Endothelial cell of umbilical vein (primary cell): ENCODE results near the gene CD2BP2. TPM values are rescaled to one million over a fixed set of nuclear protein-coding genes. Genes with fewer than 3 reads are reported as not detected.

Experiments
- BruUV-seq: library from RNA; stranded (reverse); fragments of 400-500 nt; replicated peaks from 2 replicates; lab custom pipeline; 2021; lab: Mats Ljungman, UMichigan
- CTCF ChIA-PET: fragments of 300-600, 350-600 bp; sonication (Branson Sonifier 250); formaldehyde crosslinking; loops from one replicate; lab custom pipeline; 2021; ENCODE audit warnings: antibody characterized with exemption, inconsistent platforms; lab: Charles Lee
- POLR2A ChIA-PET: fragments of 300-600, 350-600 bp; sonication (Branson Sonifier 250); formaldehyde crosslinking; loops from one replicate; lab custom pipeline; 2021; ENCODE audit warnings: antibody characterized with exemption, inconsistent platforms; lab: Charles Lee
- DNase-seq: peaks from one replicate; pipeline ENCODE4 v3.0.0-alpha.2; 2011; ENCODE audit warnings: low read depth, low spot score
- FAIRE-seq: peaks from 2 replicates; lab custom pipeline; 2011; peaks lifted over from hg19 to GRCh38; lab: Jason Lieb, UNC
- H2AFZ ChIP-seq: 2 replicates; pipeline ENCODE4 v1.6.0; 2012; ENCODE audit warnings: low read depth, low read length, control low read depth, inconsistent platforms
- H3K27ac ChIP-seq: 2 replicates; pipeline ENCODE4 v1.5.1; 2011; ENCODE audit warnings: low read depth, mild to moderate bottlenecking, control low read depth, low read length, moderate library complexity; ENCODE audit not compliant: insufficient read depth
- H3K27me3 ChIP-seq, 2 experiments: 2 replicates each; pipeline versions ENCODE4 v1.6.0 to v1.6.1; 2011; ENCODE audit warnings: low read length in 2 of 2, mixed read lengths in 1 of 2; ENCODE audit not compliant: control insufficient read depth in 2 of 2, insufficient read depth in 2 of 2
- H3K36me3 ChIP-seq, 2 experiments: 2 replicates in 1 of 2; 3 replicates in 1 of 2; pipeline ENCODE4 v1.5.1; 2011; ENCODE audit warnings: low read length in 2 of 2, mild to moderate bottlenecking in 1 of 2, moderate library complexity in 1 of 2; ENCODE audit not compliant: control insufficient read depth in 2 of 2, insufficient read depth in 2 of 2; ENCODE audit errors: extremely low read depth in 1 of 2
- H3K4me1 ChIP-seq: 3 replicates; pipeline ENCODE4 v1.5.1; 2011; ENCODE audit warnings: mild to moderate bottlenecking, low read length; ENCODE audit not compliant: control insufficient read depth, insufficient read depth; ENCODE audit errors: extremely low read depth
- H3K4me2 ChIP-seq: 2 replicates; pipeline ENCODE4 v1.6.1; 2011; ENCODE audit warnings: low read length, control low read depth, mixed read lengths; ENCODE audit not compliant: insufficient read depth
- H3K4me3 ChIP-seq, 3 experiments: fragments of 200-600 bp in 1 of 3; sonication (generic), shearing (Covaris generic) in 1 of 3; replicated peaks in 1 of 3; 2 replicates each; pipeline ENCODE4 v1.5.1; 2011 to 2016; ENCODE audit warnings: control low read depth in 3 of 3, low read length in 3 of 3, mild to moderate bottlenecking in 2 of 3, inconsistent platforms in 1 of 3, low read depth in 1 of 3, moderate library complexity in 1 of 3; ENCODE audit not compliant: insufficient read depth in 1 of 3
- H3K79me2 ChIP-seq: 2 replicates; pipeline ENCODE4 v1.6.0; 2012; ENCODE audit warnings: low read length, inconsistent platforms; ENCODE audit not compliant: control insufficient read depth, insufficient read depth
- H3K9ac ChIP-seq: replicated peaks from 2 replicates; pipeline ENCODE3; 2011; ENCODE audit warnings: low read length, control low read depth; ENCODE audit not compliant: insufficient read depth; ENCODE audit errors: extremely low read depth
- H3K9me1 ChIP-seq: replicated peaks from 3 replicates; pipeline ENCODE4 v1.6.0; 2011; ENCODE audit warnings: mild to moderate bottlenecking, low read length; ENCODE audit not compliant: control insufficient read depth, insufficient read depth; ENCODE audit errors: extremely low read depth
- H3K9me3 ChIP-seq: replicated peaks from 2 replicates; pipeline ENCODE4 v1.5.1; 2012; ENCODE audit warnings: low read length, inconsistent platforms; ENCODE audit not compliant: control insufficient read depth, insufficient read depth
- H4K20me1 ChIP-seq: replicated peaks from 2 replicates; pipeline ENCODE3; 2011; ENCODE audit warnings: mild to moderate bottlenecking, low read length; ENCODE audit not compliant: control insufficient read depth, insufficient read depth; ENCODE audit errors: extremely low read depth
- CTCF ChIP-seq, 2 donors: IDR thresholded peaks; 1 replicate in 1 of 2; 2 replicates in 1 of 2; pipeline ENCODE4 v1.5.1; 2011; ENCODE audit warnings: low read length in 2 of 2, mild to moderate bottlenecking in 2 of 2, moderate library complexity in 2 of 2, control low read depth in 1 of 2, inconsistent platforms in 1 of 2, low read depth in 1 of 2; ENCODE audit not compliant: insufficient read depth in 1 of 2; ENCODE audit errors: extremely low read depth in 1 of 2
- EZH2 ChIP-seq: IDR thresholded peaks from 2 replicates; pipeline ENCODE4 v1.6.1; 2012; ENCODE audit warnings: borderline replicate concordance, low read depth, mild to moderate bottlenecking, moderate library complexity, low read length, inconsistent platforms; ENCODE audit not compliant: severe bottlenecking
- FOS ChIP-seq: IDR thresholded peaks from 2 replicates; pipeline ENCODE4 v1.6.1; 2011; ENCODE audit warnings: mild to moderate bottlenecking, low read length, moderate library complexity, borderline replicate concordance; ENCODE audit not compliant: insufficient read depth
- GATA2 ChIP-seq: IDR thresholded peaks from 2 replicates; pipeline ENCODE4 v1.7.0; 2011; ENCODE audit warnings: low read depth, mild to moderate bottlenecking, moderate library complexity, mixed read lengths, low read length; ENCODE audit not compliant: insufficient read length, insufficient read depth
- JUN ChIP-seq: IDR thresholded peaks from 2 replicates; pipeline ENCODE4 v1.6.1; 2011; ENCODE audit warnings: borderline replicate concordance, low read depth; ENCODE audit not compliant: insufficient read length, insufficient read depth
- MAX ChIP-seq: IDR thresholded peaks from 2 replicates; pipeline ENCODE4 v1.6.1; 2011; ENCODE audit not compliant: insufficient read depth, insufficient read length
- MYC ChIP-seq: IDR thresholded peaks from one replicate; pipeline ENCODE4 v1.6.1; 2011; ENCODE audit warnings: mild to moderate bottlenecking, low read depth, low read length
- POLR2A ChIP-seq: IDR thresholded peaks from 2 replicates; pipeline ENCODE4 v1.6.1; 2012; ENCODE audit warnings: low read depth, mild to moderate bottlenecking, control low read depth, low read length
- POLR2AphosphoS5 ChIP-seq: IDR thresholded peaks from 2 replicates; pipeline ENCODE4 v1.6.1; 2012; ENCODE audit warnings: low read depth, mild to moderate bottlenecking, control low read depth, low read length, moderate library complexity; ENCODE audit not compliant: insufficient read depth
- dilution Hi-C: fragments of 300-500 bp; cut with MboI; formaldehyde crosslinking; loops from one replicate; pipeline ENCODE4 v1.15.0; 2019; ENCODE audit warnings: low sequenced_read_pairs; ENCODE audit not compliant: extremely low pct_ligation_motif_present
- intact Hi-C: fragments of 100-400 bp; cut with micrococcal nuclease; formaldehyde crosslinking; loops from one replicate; pipeline ENCODE4 v1.10.0; 2022
- polyA plus RNA-seq, 4 experiments: library from polyadenylated mRNA; depleted of rRNA in 3 of 4; stranded (reverse) in 3 of 4; unstranded in 1 of 4; fragments of >200 nt; gene quantifications; 2 replicates each; pipeline versions ENCODE4 v1.2.1 to v1.2.3, GENCODE V29; 2011 to 2012; ENCODE audit warnings: missing spikeins in 1 of 4
- total RNA-seq: library from RNA; stranded (reverse); gene quantifications from 2 replicates; pipeline ENCODE4 v1.2.3, GENCODE V29; 2021

The CD2BP2 gene
- total and polyA plus RNA-seq, 2 donors (not counting 3 experiments of a cell fraction or from before 2014, with no cell fraction given), result 47.2 to 75.7 TPM

GRCh38 chr16:30350134-30350871 lies 4.8 kb downstream of the CD2BP2 start:
- Histone ChIP-seq H3K4me1 (peaks cover 25% of the 10 kb centered on the region), H3K9me1 (no peaks in the 10 kb centered on the region), H3K4me2 (no peak overlapping the region), H3K9me3 (no peaks in the 10 kb centered on the region), H4K20me1 (no peaks in the 10 kb centered on the region), H3K79me2 (peaks cover 19% of the 10 kb centered on the region), H3K27ac (no peak overlapping the region), H3K9ac (no peak overlapping the region), H2AFZ (no peak overlapping the region), H3K4me3 (no peak overlapping the region), H3K27me3 (no peaks in the 10 kb centered on the region), H3K36me3 (peaks cover 6 to 11% of the 10 kb centered on the region in 2 experiments)
- intact Hi-C loops (loop anchor here (1.0 kb wide), 1 partner anchor 15 kb away; no protein-coding TSS in a partner anchor), dilution Hi-C loops (no loop called here)
- BruUV-seq, result no TSS peak
- POLR2A ChIA-PET, result no interaction called here
- FAIRE-seq (peak; percentile 66), DNase-seq (no peak)
- CTCF ChIA-PET, result no interaction called here
- TF ChIP-seq POLR2A (no peak), GATA2 (no peak), FOS (no peak)

GRCh38 chr16:30349675-30350074 lies 5.4 kb downstream of the CD2BP2 start:
- no TSS peak for BruUV-seq
- no peaks in the 10 kb centered on the region for H3K27me3 ChIP-seq

More at GRCh38 chr16:30349675-30350074, 5.4 kb downstream of the CD2BP2 start:
- H3K4me2 ChIP-seq, result no peak overlapping the region
- intact Hi-C loops, result loop anchor here (1.0 kb wide), 1 partner anchor 14 kb away; no protein-coding TSS in a partner anchor
- TF ChIP-seq CTCF (IDR thresholded peaks at IDR 0.05; ENCODE audit: extremely low read depth in 1 of 2, insufficient read depth in 1 of 2, low read depth in 1 of 2, low read length in 2 of 2) (no peak), POLR2A (no peak), POLR2AphosphoS5 (no peak), GATA2 (no peak), JUN (no peak), MYC (no peak), MAX (no peak), FOS (no peak), EZH2 (no peak)
- peaks cover 16% of the 10 kb centered on the region for H3K79me2 ChIP-seq
- CTCF ChIA-PET, result no interaction called here
- no peak overlapping the region for H2AFZ ChIP-seq
- H3K36me3 ChIP-seq, result peaks cover 6 to 11% of the 10 kb centered on the region in 2 experiments
- dilution Hi-C loops, result no loop called here
- no peaks in the 10 kb centered on the region for H4K20me1 ChIP-seq
- peaks cover 25% of the 10 kb centered on the region for H3K4me1 ChIP-seq
- no peak overlapping the region for H3K9ac ChIP-seq
- H3K27ac ChIP-seq, result no peak overlapping the region
- POLR2A ChIA-PET, result no interaction called here
- FAIRE-seq (no peak), DNase-seq (no peak)
- H3K9me1 ChIP-seq, result no peaks in the 10 kb centered on the region
- no peaks in the 10 kb centered on the region for H3K9me3 ChIP-seq
- H3K4me3 ChIP-seq, result no peak overlapping the region
